IMR-90 (cell line): Measurements from ENCODE around the gene TBC1D12. TPM values are rescaled to one million over a fixed set of nuclear protein-coding genes. Genes with fewer than 3 reads are reported as not detected.

Experiments
- ATAC-seq: fragments of 200-7000 bp; cut with Tn5 transposase; 2 replicates; pipeline ENCODE4 v1.9.1; 2020; ENCODE audit warnings: low read depth, mild to moderate bottlenecking, moderate library complexity
- BruUV-seq: library from RNA; stranded (reverse); fragments of 400-500 nt; replicated peaks from 2 replicates; lab custom pipeline; 2021; lab: Mats Ljungman, UMichigan
- CTCF ChIA-PET: fragments of 300-600 bp; formaldehyde crosslinking; extraction: SDS; loops from one replicate; lab custom pipeline; 2021; ENCODE audit warnings: antibody characterized with exemption; lab: Yijun Ruan, JAX
- POLR2A ChIA-PET: fragments of 300-600 bp; sonication (Branson Sonifier 250); formaldehyde crosslinking; loops from one replicate; lab custom pipeline; 2022; ENCODE audit warnings: antibody characterized with exemption; ENCODE audit not compliant: unreplicated experiment; lab: Charles Lee
- DNase-seq: peaks from one replicate; pipeline ENCODE4 v3.0.0; 2013
- H2AFZ ChIP-seq: replicated peaks from 2 replicates; pipeline ENCODE3; 2013; ENCODE audit warnings: low read length, mild to moderate bottlenecking; ENCODE audit not compliant: poor library complexity
- H2AK5ac ChIP-seq: 2 replicates; pipeline ENCODE4 v1.6.1; 2013; ENCODE audit warnings: low read depth, low read length, inconsistent platforms
- H2AK9ac ChIP-seq: replicated peaks from 2 replicates; pipeline ENCODE3; 2013; ENCODE audit warnings: mild to moderate bottlenecking, low read depth, low read length, moderate library complexity; ENCODE audit not compliant: poor library complexity
- H2BK120ac ChIP-seq: 2 replicates; pipeline ENCODE4 v1.6.1; 2013; ENCODE audit warnings: low read depth, low read length, inconsistent platforms
- H2BK15ac ChIP-seq: 3 replicates; pipeline ENCODE4 v1.6.1; 2013; ENCODE audit warnings: low read depth, low read length, inconsistent platforms
- H2BK20ac ChIP-seq: 2 replicates; pipeline ENCODE4 v1.6.1; 2013; ENCODE audit warnings: low read depth, mild to moderate bottlenecking, inconsistent platforms, low read length, moderate library complexity
- H2BK5ac ChIP-seq: 2 replicates; pipeline ENCODE4 v1.6.1; 2013; ENCODE audit warnings: mild to moderate bottlenecking, low read depth, low read length, inconsistent platforms; ENCODE audit not compliant: poor library complexity, severe bottlenecking
- H3K14ac ChIP-seq: replicated peaks from 2 replicates; pipeline ENCODE4 v1.6.1; 2013; ENCODE audit warnings: low read depth, low read length, inconsistent platforms
- H3K18ac ChIP-seq: 2 replicates; pipeline ENCODE4 v1.6.1; 2013; ENCODE audit warnings: low read depth, low read length, control low read depth
- H3K23ac ChIP-seq: 2 replicates; pipeline ENCODE4 v1.6.1; 2013; ENCODE audit warnings: low read depth, low read length, inconsistent platforms
- H3K27ac ChIP-seq: 2 replicates; pipeline ENCODE4 v1.5.1; 2013; ENCODE audit warnings: mild to moderate bottlenecking, control low read depth, low read length; ENCODE audit not compliant: insufficient read depth
- H3K27me3 ChIP-seq: 2 replicates; pipeline ENCODE4 v1.6.1; 2013; ENCODE audit warnings: low read length; ENCODE audit not compliant: control insufficient read depth, insufficient read depth
- H3K36me3 ChIP-seq: 2 replicates; pipeline ENCODE4 v1.6.1; 2013; ENCODE audit warnings: low read length, mixed read lengths; ENCODE audit not compliant: control insufficient read depth, insufficient read depth
- H3K4ac ChIP-seq: 2 replicates; pipeline ENCODE4 v1.6.1; 2013; ENCODE audit warnings: low read depth, low read length, inconsistent platforms
- H3K4me1 ChIP-seq: 2 replicates; pipeline ENCODE4 v1.6.1; 2013; ENCODE audit warnings: low read length, mixed read lengths; ENCODE audit not compliant: control insufficient read depth, insufficient read depth
- H3K4me2 ChIP-seq: 2 replicates; pipeline ENCODE4 v1.6.1; 2013; ENCODE audit warnings: low read depth, mild to moderate bottlenecking, control low read depth, low read length, moderate library complexity
- H3K4me3 ChIP-seq: 2 replicates; pipeline ENCODE4 v1.5.1; 2013; ENCODE audit warnings: low read depth, mild to moderate bottlenecking, control low read depth, low read length, moderate library complexity; ENCODE audit not compliant: insufficient read depth
- H3K56ac ChIP-seq: 2 replicates; pipeline ENCODE4 v1.6.1; 2013; ENCODE audit warnings: low read length, inconsistent platforms; ENCODE audit not compliant: insufficient read depth; ENCODE audit errors: extremely low read depth
- H3K79me1 ChIP-seq, 2 experiments: 2 replicates each; pipeline ENCODE4 v1.6.1; 2013; ENCODE audit warnings: low read length in 2 of 2, inconsistent platforms in 1 of 2, low read depth in 1 of 2
- H3K9ac ChIP-seq: 2 replicates; pipeline ENCODE4 v1.6.1; 2013; ENCODE audit warnings: low read depth, low read length, control low read depth
- H3K9me1 ChIP-seq: 2 replicates; pipeline ENCODE4 v1.6.1; 2013; ENCODE audit warnings: low read length, inconsistent platforms; ENCODE audit not compliant: insufficient read depth
- H3K9me3 ChIP-seq: 2 replicates; pipeline ENCODE4 v1.6.1; 2013; ENCODE audit warnings: low read length; ENCODE audit not compliant: control insufficient read depth, insufficient read depth
- H4K20me1 ChIP-seq: 2 replicates; pipeline ENCODE4 v1.6.1; 2013; ENCODE audit warnings: low read length, inconsistent platforms; ENCODE audit not compliant: insufficient read depth
- H4K5ac ChIP-seq: 2 replicates; pipeline ENCODE4 v1.6.1; 2013; ENCODE audit warnings: mild to moderate bottlenecking, low read depth, low read length, control low read depth
- H4K8ac ChIP-seq, 2 experiments: 2 replicates each; pipeline ENCODE4 v1.6.1; 2013; ENCODE audit warnings: low read depth in 2 of 2, low read length in 2 of 2, control low read depth in 1 of 2, inconsistent platforms in 1 of 2
- H4K91ac ChIP-seq: 2 replicates; pipeline ENCODE4 v1.6.1; 2013; ENCODE audit warnings: low read depth, low read length, inconsistent platforms; ENCODE audit not compliant: insufficient read depth
- CEBPB ChIP-seq: IDR thresholded peaks from 2 replicates; pipeline ENCODE4 v1.6.1; 2012; ENCODE audit warnings: low read depth, low read length, improper control_type of control experiment
- CHD1 ChIP-seq: IDR thresholded peaks from 2 replicates; pipeline ENCODE4 v1.6.1; 2012; ENCODE audit warnings: low read depth, low read length, improper control_type of control experiment
- FOS ChIP-seq: fragments of 150-350 bp; IDR thresholded peaks from 2 replicates; pipeline ENCODE4 v1.6.1; 2016; ENCODE audit warnings: low read depth, low read length
- MAFK ChIP-seq: IDR thresholded peaks from 2 replicates; pipeline ENCODE4 v1.6.1; 2012; ENCODE audit warnings: low read depth, low read length, improper control_type of control experiment
- POLR2A ChIP-seq: IDR thresholded peaks from 2 replicates; pipeline ENCODE4 v1.6.1; 2012; ENCODE audit warnings: mild to moderate bottlenecking, low read depth, low read length
- RAD21 ChIP-seq: IDR thresholded peaks from 2 replicates; pipeline ENCODE4 v1.6.1; 2012; ENCODE audit warnings: low read length, improper control_type of control experiment
- RCOR1 ChIP-seq: IDR thresholded peaks from 2 replicates; pipeline ENCODE4 v1.6.1; 2012; ENCODE audit warnings: mild to moderate bottlenecking, low read length, improper control_type of control experiment; ENCODE audit not compliant: insufficient replicate concordance
- SMC3 ChIP-seq: fragments of 150-350 bp; IDR thresholded peaks from 2 replicates; pipeline ENCODE4 v1.6.1; 2016; ENCODE audit warnings: low read depth, mild to moderate bottlenecking, antibody characterized with exemption, low read length, moderate library complexity
- WGBS, 2 experiments: methylation state at CpG; one replicate each; pipeline versions ENCODE4 v1.1.5 to v1.1.7; 2013; ENCODE audit warnings: missing lambda C conversion rate in 2 of 2; ENCODE audit not compliant: insufficient read length in 1 of 2; ENCODE audit errors: extremely low coverage in 2 of 2; 5-methylcytosine and 5-hydroxymethylcytosine counted together
- dilution Hi-C: fragments of 300-500 bp; cut with HindIII; formaldehyde crosslinking; loops from one replicate; pipeline ENCODE4 v1.14.3; 2018; ENCODE audit warnings: low sequenced_read_pairs; ENCODE audit not compliant: unreplicated experiment
- in situ Hi-C: fragments of 300-500 bp; cut with MboI; formaldehyde crosslinking; loops from 3 replicates; pipeline ENCODE4 v1.14.3; 2019; ENCODE audit warnings: low sequenced_read_pairs, inconsistent platforms, mixed read lengths
- intact Hi-C: fragments of 100-400 bp; cut with micrococcal nuclease; formaldehyde crosslinking; loops from 2 replicates; pipeline ENCODE4 v1.10.0; 2022
- polyA plus RNA-seq, 3 experiments: library from polyadenylated mRNA; depleted of rRNA; stranded (reverse); fragments of >200 nt; gene quantifications; 2 replicates each; pipeline ENCODE4 v1.2.3, GENCODE V29; 2012; ENCODE audit warnings: low replicate concordance in 1 of 3
- total RNA-seq: library from RNA; depleted of rRNA; stranded (reverse); fragments of >200 nt; gene quantifications from 2 replicates; pipeline ENCODE4 v1.2.3, GENCODE V29; 2012
- TF ChIP-seq, protein P1 (sequence below): fragments of 150-350 bp; IDR thresholded peaks from 2 replicates; pipeline ENCODE4 v1.6.1; 2017; ENCODE audit warnings: mild to moderate bottlenecking, antibody characterized with exemption, low read length, low read depth
- TF ChIP-seq, protein P2 (sequence below): fragments of 150-350 bp; IDR thresholded peaks from 2 replicates; pipeline ENCODE4 v1.6.1; 2016; ENCODE audit warnings: low read depth, mild to moderate bottlenecking, low read length, moderate library complexity, borderline replicate concordance

The TBC1D12 gene
- total and polyA plus RNA-seq, 2 of the 4 experiments (the other 2 are of a cell fraction) = 1.9 to 5.4 TPM

DNA sequence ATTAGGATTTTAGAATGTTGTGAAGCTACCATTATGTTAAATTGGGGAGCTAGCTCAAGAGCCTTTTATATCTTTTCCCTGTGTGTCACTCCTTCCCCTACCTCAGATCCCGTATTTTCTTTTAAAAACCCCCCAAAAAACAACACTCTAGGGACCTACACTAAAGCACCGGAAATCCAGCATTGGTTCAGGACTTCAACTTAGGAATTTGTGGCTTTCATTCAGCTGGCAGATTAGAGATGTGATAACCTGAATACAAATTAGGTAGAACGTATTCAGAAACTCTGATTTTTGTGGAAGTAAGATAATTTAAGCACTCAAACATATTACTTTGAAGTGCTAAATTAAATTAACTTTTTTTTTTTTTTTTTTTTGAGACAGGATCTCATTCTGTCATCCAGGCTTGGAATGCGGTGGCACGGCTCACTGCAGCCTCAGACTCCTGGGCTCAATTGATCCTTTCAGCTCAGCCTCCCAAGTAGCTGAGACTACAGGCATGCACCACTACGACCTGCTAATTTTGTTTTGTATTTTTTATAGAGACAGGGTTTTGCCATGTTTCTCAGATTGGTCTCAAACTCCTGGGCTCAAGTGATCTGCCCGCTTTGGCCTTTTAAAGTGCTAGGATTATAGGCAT, 6.8 kb downstream of the TBC1D12 start:
- 100% methylated on average over 1 of the region's 7 CpGs; no CpG with 5 or more reads in 1 of the 2 experiments for WGBS, 2 experiments
- Histone ChIP-seq H4K91ac (no peak overlapping the region), H4K8ac (no peak overlapping the region), H2BK120ac (no peak overlapping the region), H3K27ac (no peak overlapping the region), H3K79me1 (peaks cover 17 to 49% of the 10 kb centered on the region in 2 experiments), H2BK20ac (no peak overlapping the region), H2AFZ (no peak overlapping the region), H2BK5ac (no peak overlapping the region), H3K4me1 (peaks cover 7% of the 10 kb centered on the region), H3K4ac (no peak overlapping the region), H3K36me3 (no peaks in the 10 kb centered on the region), H3K18ac (no peak overlapping the region), H3K4me2 (no peak overlapping the region), H4K5ac (no peak overlapping the region), H3K23ac (no peak overlapping the region), H3K14ac (no peak overlapping the region), H3K4me3 (no peak overlapping the region), H3K9ac (no peak overlapping the region), H3K9me3 (no peaks in the 10 kb centered on the region), H2AK5ac (no peak overlapping the region), H2BK15ac (no peak overlapping the region), H3K56ac (no peak overlapping the region), H3K27me3 (no peaks in the 10 kb centered on the region), H4K20me1 (peaks cover 11% of the 10 kb centered on the region; the same call in 1 of the 2 replicates), H2AK9ac (no peak overlapping the region), H3K9me1 (no peaks in the 10 kb centered on the region)
- in situ Hi-C loops (no loop called here), dilution Hi-C loops (no loop called here), intact Hi-C loops (no loop called here)
- DNase-seq (no peak), ATAC-seq (no peak)
- CTCF ChIA-PET = no interaction called here
- TF ChIP-seq FOS = no peak
- TF ChIP-seq MAFK = no peak
- no peak for TF ChIP-seq POLR2A
- TF ChIP-seq RCOR1 = no peak
- TF ChIP-seq, protein P1, sequence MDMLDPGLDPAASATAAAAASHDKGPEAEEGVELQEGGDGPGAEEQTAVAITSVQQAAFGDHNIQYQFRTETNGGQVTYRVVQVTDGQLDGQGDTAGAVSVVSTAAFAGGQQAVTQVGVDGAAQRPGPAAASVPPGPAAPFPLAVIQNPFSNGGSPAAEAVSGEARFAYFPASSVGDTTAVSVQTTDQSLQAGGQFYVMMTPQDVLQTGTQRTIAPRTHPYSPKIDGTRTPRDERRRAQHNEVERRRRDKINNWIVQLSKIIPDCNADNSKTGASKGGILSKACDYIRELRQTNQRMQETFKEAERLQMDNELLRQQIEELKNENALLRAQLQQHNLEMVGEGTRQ = no peak
- TF ChIP-seq SMC3 = no peak
- TF ChIP-seq, protein P2, sequence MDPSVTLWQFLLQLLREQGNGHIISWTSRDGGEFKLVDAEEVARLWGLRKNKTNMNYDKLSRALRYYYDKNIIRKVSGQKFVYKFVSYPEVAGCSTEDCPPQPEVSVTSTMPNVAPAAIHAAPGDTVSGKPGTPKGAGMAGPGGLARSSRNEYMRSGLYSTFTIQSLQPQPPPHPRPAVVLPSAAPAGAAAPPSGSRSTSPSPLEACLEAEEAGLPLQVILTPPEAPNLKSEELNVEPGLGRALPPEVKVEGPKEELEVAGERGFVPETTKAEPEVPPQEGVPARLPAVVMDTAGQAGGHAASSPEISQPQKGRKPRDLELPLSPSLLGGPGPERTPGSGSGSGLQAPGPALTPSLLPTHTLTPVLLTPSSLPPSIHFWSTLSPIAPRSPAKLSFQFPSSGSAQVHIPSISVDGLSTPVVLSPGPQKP = no peak
- TF ChIP-seq CEBPB = no peak
- no peak for TF ChIP-seq RAD21
- TF ChIP-seq CHD1 = no peak
- POLR2A ChIA-PET = no interaction called here
- BruUV-seq = no TSS peak
